A549 (cell line): ENCODE results near the gene TMEM121. TPM values are rescaled to one million over a fixed set of nuclear protein-coding genes. Genes with fewer than 3 reads are reported as not detected.

Experiments used
- ATAC-seq, 2 experiments: fragments of 200-7000 bp in 1 of 2; fragments of >200 bp in 1 of 2; cut with Nextera tagmentation in 1 of 2; cut with Tn5 transposase in 1 of 2; 3 replicates each; pipeline versions ENCODE4 v1.8.0 to v1.9.1; 2018 to 2020; ENCODE audit warnings: mild to moderate bottlenecking in 1 of 2, moderate library complexity in 1 of 2
- CTCF ChIA-PET: fragments of 300-600 bp; sonication (Branson Sonifier 250); formaldehyde crosslinking; extraction: SDS; loops from one replicate; lab custom pipeline; 2021; ENCODE audit warnings: antibody characterized with exemption, inconsistent platforms; lab: Yijun Ruan, JAX
- POLR2A ChIA-PET: fragments of 350-600 bp; formaldehyde crosslinking; extraction: SDS; loops from one replicate; lab custom pipeline; 2021; ENCODE audit warnings: antibody characterized with exemption, inconsistent platforms; lab: Yijun Ruan, JAX
- DNase-seq, 2 experiments: peaks; one replicate each; pipeline versions ENCODE4 v3.0.0 to v3.0.0-alpha.2; 2011 to 2016; ENCODE audit warnings: low read depth in 1 of 2, low spot score in 1 of 2
- FAIRE-seq: peaks from 2 replicates; lab custom pipeline; 2011; peaks lifted over from hg19 to GRCh38; lab: Jason Lieb, UNC
- H3K27ac ChIP-seq, 2 experiments: fragments of >200 bp; sonication (Bioruptor Twin); formaldehyde crosslinking; 3 replicates each; pipeline ENCODE4 v1.5.1; 2016 to 2017
- H3K4me1 ChIP-seq: fragments of >200 bp; sonication (Bioruptor Twin); formaldehyde crosslinking; 3 replicates; pipeline ENCODE4 v1.6.1; 2016
- H3K4me2 ChIP-seq: fragments of >200 bp; sonication (Bioruptor Twin); formaldehyde crosslinking; 3 replicates; pipeline ENCODE4 v1.6.1; 2016
- H3K4me3 ChIP-seq: fragments of >200 bp; sonication (Bioruptor Twin); formaldehyde crosslinking; 3 replicates; pipeline ENCODE4 v1.5.1; 2016
- H3K9me3 ChIP-seq: fragments of >200 bp; sonication (Bioruptor Twin); formaldehyde crosslinking; 3 replicates; pipeline ENCODE4 v1.6.1; 2016
- ATOH8 ChIP-seq: fragments of 250-450 bp; sonication (Bioruptor Pico); IDR thresholded peaks from 2 replicates; pipeline ENCODE4 v1.5.0; 2020; ENCODE audit warnings: low read depth, mild to moderate bottlenecking, moderate library complexity
- CBX8 ChIP-seq: fragments of 200-600 bp; sonication (generic); IDR thresholded peaks from 2 replicates; pipeline ENCODE4 v1.6.1; 2016
- CHD4 ChIP-seq: fragments of 200-600 bp; sonication (generic); IDR thresholded peaks from 2 replicates; pipeline ENCODE4 v1.6.1; 2016; ENCODE audit warnings: antibody characterized with exemption, mild to moderate bottlenecking, borderline replicate concordance
- EHMT2 ChIP-seq: fragments of 200-600 bp; sonication (generic); IDR thresholded peaks from 2 replicates; pipeline ENCODE4 v1.6.1; 2016; ENCODE audit warnings: antibody characterized with exemption, low read depth, mild to moderate bottlenecking, moderate library complexity
- FOSB ChIP-seq: fragments of 250-450 bp; sonication (Bioruptor Pico); IDR thresholded peaks from 2 replicates; pipeline ENCODE4 v1.5.0; 2020; ENCODE audit warnings: mild to moderate bottlenecking, moderate library complexity
- FOSL2 ChIP-seq, 2 experiments: fragments of 450-650 bp in 1 of 2; fragments of >200 bp in 1 of 2; sonication (Bioruptor Twin) in 1 of 2; formaldehyde crosslinking; IDR thresholded peaks; 2 replicates each; pipeline versions ENCODE4 v1.5.0 to v1.6.1; 2016 to 2020; ENCODE audit warnings: mild to moderate bottlenecking in 1 of 2, moderate library complexity in 1 of 2
- HDAC2 ChIP-seq: fragments of 200-600 bp; sonication (generic); IDR thresholded peaks from 2 replicates; pipeline ENCODE4 v1.6.1; 2016
- HEYL ChIP-seq: fragments of 250-450 bp; sonication (Bioruptor Pico); IDR thresholded peaks from 2 replicates; pipeline ENCODE4 v1.8.0; 2021; ENCODE audit warnings: mild to moderate bottlenecking, moderate library complexity
- JUNB ChIP-seq: fragments of >200 bp; sonication (Bioruptor Twin); formaldehyde crosslinking; IDR thresholded peaks from 2 replicates; pipeline ENCODE4 v1.6.1; 2016
- MAFK ChIP-seq: fragments of 450-650 bp; IDR thresholded peaks from 2 replicates; pipeline ENCODE4 v1.6.1; 2014; ENCODE audit not compliant: partially characterized antibody
- MYC ChIP-seq: IDR thresholded peaks from 2 replicates; pipeline ENCODE4 v1.6.1; 2012; ENCODE audit warnings: mild to moderate bottlenecking, inconsistent platforms, low read length, improper control_type of control experiment, borderline replicate concordance
- NPAS2 ChIP-seq: fragments of 250-450 bp; sonication (Bioruptor Pico); IDR thresholded peaks from 2 replicates; pipeline ENCODE4 v1.8.0; 2022; ENCODE audit warnings: mild to moderate bottlenecking, moderate library complexity, borderline replicate concordance
- PHF8 ChIP-seq: fragments of 200-600 bp; sonication (generic); IDR thresholded peaks from 2 replicates; pipeline ENCODE4 v1.6.1; 2016; ENCODE audit warnings: low read depth, mild to moderate bottlenecking, antibody characterized with exemption, moderate library complexity, borderline replicate concordance
- POLR2A ChIP-seq: IDR thresholded peaks from 2 replicates; pipeline ENCODE4 v1.6.1; 2012; ENCODE audit warnings: mild to moderate bottlenecking, low read length
- RAD21 ChIP-seq, 2 experiments: fragments of >200 bp in 1 of 2; sonication (Bioruptor Twin) in 1 of 2; formaldehyde crosslinking in 1 of 2; IDR thresholded peaks in 1 of 2; conservative IDR thresholded peaks in 1 of 2; 2 replicates in 1 of 2; 3 replicates in 1 of 2; pipeline ENCODE4 v1.6.1; 2012 to 2018; ENCODE audit warnings: inconsistent platforms in 1 of 2
- REST ChIP-seq: fragments of 200-600 bp; sonication (generic); IDR thresholded peaks from 2 replicates; pipeline ENCODE4 v1.6.1; 2016; ENCODE audit warnings: antibody characterized with exemption, mild to moderate bottlenecking, moderate library complexity
- RNF2 ChIP-seq: fragments of 200-600 bp; sonication (generic); IDR thresholded peaks from 2 replicates; pipeline ENCODE4 v1.6.1; 2016; ENCODE audit warnings: low read depth, mild to moderate bottlenecking, antibody characterized with exemption, moderate library complexity, borderline replicate concordance
- SMC3 ChIP-seq: fragments of >200 bp; sonication (Bioruptor Twin); formaldehyde crosslinking; IDR thresholded peaks from 3 replicates; pipeline ENCODE4 v1.6.1; 2018; ENCODE audit warnings: inconsistent platforms
- ZC3H11A ChIP-seq: fragments of 450-650 bp; IDR thresholded peaks from 2 replicates; pipeline ENCODE4 v1.6.1; 2014; ENCODE audit warnings: antibody characterized with exemption, mild to moderate bottlenecking
- ZFP36 ChIP-seq: fragments of 450-650 bp; IDR thresholded peaks from 2 replicates; pipeline ENCODE4 v1.6.1; 2014; ENCODE audit warnings: borderline replicate concordance; ENCODE audit not compliant: partially characterized antibody
- ZNF302 ChIP-seq: fragments of 250-450 bp; sonication (Bioruptor Pico); IDR thresholded peaks from 2 replicates; pipeline ENCODE4 v1.9.0; 2021; ENCODE audit warnings: inconsistent platforms, mild to moderate bottlenecking, moderate library complexity
- WGBS: methylation state at CpG from one replicate; pipeline ENCODE4 v1.1.6; 2017; ENCODE audit errors: missing lambda C conversion rate; 5-methylcytosine and 5-hydroxymethylcytosine counted together
- polyA plus RNA-seq, 4 experiments: library from polyadenylated mRNA; depleted of rRNA in 3 of 4; stranded (reverse); fragments of >200 nt; fragmentation: RNase III in 1 of 4; extraction: RNeasy Plus Mini Kit Qiagen cat#74134 plus additional on column Dnase treatment in 1 of 4; gene quantifications; 2 replicates in 3 of 4; 3 replicates in 1 of 4; pipeline ENCODE4 v1.2.3, GENCODE V29; 2011 to 2017
- TF ChIP-seq, protein P1 (sequence below): IDR thresholded peaks from 2 replicates; pipeline ENCODE4 v1.6.1; 2012
- TF ChIP-seq, protein P2 (sequence below): fragments of 450-650 bp; IDR thresholded peaks from 2 replicates; pipeline ENCODE4 v1.6.1; 2014; ENCODE audit warnings: antibody characterized with exemption
- TF ChIP-seq, protein P3 (sequence below): fragments of >200 bp; sonication (Bioruptor Twin); formaldehyde crosslinking; IDR thresholded peaks from 3 replicates; pipeline ENCODE4 v1.6.1; 2016

TMEM121 gene
- polyA plus RNA-seq, 2 of the 4 experiments (the other 2 are of a cell fraction), result 2.3 to 5.7 TPM

DNA sequence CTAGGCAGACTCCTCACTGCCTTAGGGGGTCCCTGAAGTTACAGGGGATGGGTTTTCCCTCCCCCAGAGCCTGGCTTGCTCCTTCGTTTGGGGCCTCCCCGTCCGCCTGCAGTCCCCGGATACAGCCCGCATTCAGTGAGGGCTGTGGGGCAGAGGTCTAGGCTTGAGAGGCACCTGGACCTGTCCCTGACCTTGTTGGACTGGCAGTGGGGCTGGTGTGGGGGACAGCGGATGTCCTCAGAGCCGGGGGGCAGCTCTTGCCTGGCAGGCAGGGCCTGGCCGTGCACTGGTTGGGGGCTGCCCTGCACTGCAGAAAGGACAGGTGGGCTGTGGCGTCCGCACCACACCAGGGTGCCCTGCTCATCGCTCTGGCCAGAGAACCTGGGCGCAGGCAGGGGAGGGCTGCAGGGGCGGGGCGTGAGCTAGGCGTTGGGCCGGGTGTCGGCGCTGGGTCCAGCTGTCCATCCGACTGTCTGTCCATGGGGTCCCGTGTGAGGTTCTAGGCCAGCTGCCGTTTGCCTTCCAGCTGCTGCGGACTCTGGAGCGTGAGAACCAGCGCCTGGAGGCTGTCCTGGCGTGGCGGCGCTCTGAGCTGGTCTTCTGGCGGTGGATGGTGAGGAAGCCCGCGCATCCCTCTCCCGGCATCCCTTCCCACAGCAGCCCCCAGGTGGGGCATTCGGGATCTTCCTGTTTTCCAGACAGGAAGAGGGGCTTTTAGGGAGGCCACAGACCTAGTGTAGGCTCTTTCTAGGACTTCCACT, 29.4 kb upstream of the TMEM121 start:
- WGBS, result 94% methylated on average over 16 of the region's 32 CpGs
- POLR2A ChIA-PET, result no interaction called here

GRCh38 chr14:105497671-105498429, 28.5 kb upstream of the TMEM121 start:
- Histone ChIP-seq H3K4me1 (no peaks in the 10 kb centered on the region), H3K4me3 (no peak overlapping the region), H3K27ac (no peak overlapping the region), H3K4me2 (no peak overlapping the region), H3K9me3 (no peaks in the 10 kb centered on the region)
- CTCF ChIA-PET, result interaction anchor here (1.4 to 4.4 kb wide), 3 partner anchors 17 to 127 kb away, joined by 3 to 15 read pairs (median 12); no protein-coding TSS in a partner anchor
- POLR2A ChIA-PET, result interaction anchor here (1.1 kb wide), 1 partner anchor 16 kb away, joined by 3 read pairs; no protein-coding TSS in a partner anchor
- no peak for DNase-seq
- 93% methylated on average over 17 of the region's 31 CpGs for WGBS
- no peak for FAIRE-seq
- no peak for ATAC-seq
- TF ChIP-seq ATOH8 (no peak), EHMT2 (no peak), SMC3 (no peak), PHF8 (no peak), FOSL2 (IDR thresholded peaks at IDR 0.05) (no peak), FOSL2 (CRISPR knock-in tag; IDR thresholded peaks at IDR 0.05) (no peak), HEYL (CRISPR knock-in tag) (no peak), MAFK (no peak), ZFP36 (no peak), RAD21 (conservative IDR thresholded peaks at IDR 0.05 in 1 of 2, IDR thresholded peaks at IDR 0.05 in 1 of 2) (no peak), CBX8 (no peak), REST (no peak), RNF2 (no peak), NPAS2 (no peak), MYC (no peak), HDAC2 (no peak), POLR2A (no peak), ZNF302 (CRISPR knock-in tag) (no peak)
- TF ChIP-seq, protein P1, sequence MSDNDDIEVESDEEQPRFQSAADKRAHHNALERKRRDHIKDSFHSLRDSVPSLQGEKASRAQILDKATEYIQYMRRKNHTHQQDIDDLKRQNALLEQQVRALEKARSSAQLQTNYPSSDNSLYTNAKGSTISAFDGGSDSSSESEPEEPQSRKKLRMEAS, result no peak
- TF ChIP-seq, all 56 proteins: peak for 0

More for the DNA sequence above, 29.4 kb upstream of the TMEM121 start:
- Histone ChIP-seq H3K4me1 (peaks cover 6% of the 10 kb centered on the region; the same call in 1 of the 3 replicates), H3K4me2 (no peak overlapping the region), H3K4me3 (no peak overlapping the region), H3K27ac (no peak overlapping the region), H3K9me3 (no peaks in the 10 kb centered on the region)
- TF ChIP-seq, protein P2, sequence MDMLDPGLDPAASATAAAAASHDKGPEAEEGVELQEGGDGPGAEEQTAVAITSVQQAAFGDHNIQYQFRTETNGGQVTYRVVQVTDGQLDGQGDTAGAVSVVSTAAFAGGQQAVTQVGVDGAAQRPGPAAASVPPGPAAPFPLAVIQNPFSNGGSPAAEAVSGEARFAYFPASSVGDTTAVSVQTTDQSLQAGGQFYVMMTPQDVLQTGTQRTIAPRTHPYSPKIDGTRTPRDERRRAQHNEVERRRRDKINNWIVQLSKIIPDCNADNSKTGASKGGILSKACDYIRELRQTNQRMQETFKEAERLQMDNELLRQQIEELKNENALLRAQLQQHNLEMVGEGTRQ, result no peak
- TF ChIP-seq, protein P3, sequence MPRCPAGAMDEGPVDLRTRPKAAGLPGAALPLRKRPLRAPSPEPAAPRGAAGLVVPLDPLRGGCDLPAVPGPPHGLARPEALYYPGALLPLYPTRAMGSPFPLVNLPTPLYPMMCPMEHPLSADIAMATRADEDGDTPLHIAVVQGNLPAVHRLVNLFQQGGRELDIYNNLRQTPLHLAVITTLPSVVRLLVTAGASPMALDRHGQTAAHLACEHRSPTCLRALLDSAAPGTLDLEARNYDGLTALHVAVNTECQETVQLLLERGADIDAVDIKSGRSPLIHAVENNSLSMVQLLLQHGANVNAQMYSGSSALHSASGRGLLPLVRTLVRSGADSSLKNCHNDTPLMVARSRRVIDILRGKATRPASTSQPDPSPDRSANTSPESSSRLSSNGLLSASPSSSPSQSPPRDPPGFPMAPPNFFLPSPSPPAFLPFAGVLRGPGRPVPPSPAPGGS, result no peak
- TF ChIP-seq JUNB (no peak), ZC3H11A (no peak), FOSB (CRISPR knock-in tag) (no peak), CHD4 (no peak)
- no peak for DNase-seq
- CTCF ChIA-PET, result interaction anchor here (1.7 to 4.4 kb wide), 3 partner anchors 16 to 32 kb away, joined by 3 to 15 read pairs (median 12); no protein-coding TSS in a partner anchor
- no peak for ATAC-seq
- FAIRE-seq, result no peak
